SK-N-SH (cell line): Measurements from ENCODE around the gene ATF2. TPM values are rescaled to one million over a fixed set of nuclear protein-coding genes. Genes with fewer than 3 reads are reported as not detected.

ENCODE experiments used
- CTCF ChIA-PET: fragments of 300-600, 350-600 bp; formaldehyde crosslinking; extraction: SDS; loops from one replicate; lab custom pipeline; 2021; lab: Yijun Ruan, JAX
- POLR2A ChIA-PET: fragments of 350-600 bp; sonication (Branson Sonifier 250); formaldehyde crosslinking; extraction: SDS; loops from one replicate; lab custom pipeline; 2020; ENCODE audit warnings: antibody characterized with exemption, inconsistent platforms; lab: Yijun Ruan, JAX
- DNase-seq: peaks from one replicate; pipeline ENCODE4 v3.0.0; 2012
- H2AFZ ChIP-seq: fragments of 200-600 bp; sonication (generic); 2 replicates; pipeline ENCODE4 v1.8.1; 2016; ENCODE audit warnings: antibody characterized with exemption, mild to moderate bottlenecking, low read depth
- H3F3A ChIP-seq: fragments of 200-600 bp; sonication (generic); replicated peaks from 2 replicates; pipeline ENCODE3; 2016; ENCODE audit warnings: antibody characterized with exemption, mild to moderate bottlenecking; ENCODE audit not compliant: insufficient read depth
- H3K27ac ChIP-seq, 2 experiments: fragments of 200-500 bp in 1 of 2; fragments of 200-600 bp in 1 of 2; sonication (Bioruptor generic) in 1 of 2; sonication (generic), shearing (Covaris generic) in 1 of 2; 2 replicates each; pipeline versions ENCODE4 v1.5.1 to v1.6.1; 2014 to 2016; ENCODE audit warnings: low read depth in 2 of 2, inconsistent platforms in 1 of 2, low read length in 1 of 2, mild to moderate bottlenecking in 1 of 2, mixed read lengths in 1 of 2
- H3K27me3 ChIP-seq: fragments of 200-600 bp; sonication (generic), shearing (Covaris generic); 2 replicates; pipeline ENCODE4 v1.6.1; 2016; ENCODE audit warnings: mixed run types; ENCODE audit not compliant: insufficient read depth
- H3K36me3 ChIP-seq, 2 experiments: fragments of 200-500 bp in 1 of 2; fragments of 200-600 bp in 1 of 2; sonication (Bioruptor generic) in 1 of 2; sonication (generic) in 1 of 2; replicated peaks in 1 of 2; 2 replicates each; pipeline versions ENCODE3 to v1.5.1; 2014 to 2016; ENCODE audit warnings: low read length in 1 of 2, mild to moderate bottlenecking in 1 of 2; ENCODE audit not compliant: insufficient read depth in 2 of 2, control insufficient read depth in 1 of 2
- H3K4me1 ChIP-seq, 2 experiments: fragments of 200-500 bp in 1 of 2; fragments of 200-600 bp in 1 of 2; sonication (Bioruptor generic) in 1 of 2; sonication (generic), shearing (Covaris generic) in 1 of 2; 2 replicates each; pipeline versions ENCODE4 v1.5.1 to v1.6.1; 2014 to 2016; ENCODE audit warnings: low read depth in 1 of 2, low read length in 1 of 2, mixed run types in 1 of 2; ENCODE audit not compliant: insufficient read depth in 2 of 2, control insufficient read depth in 1 of 2
- H3K4me2 ChIP-seq: fragments of 200-600 bp; sonication (generic), shearing (Covaris generic); 2 replicates; pipeline ENCODE4 v1.6.1; 2017; ENCODE audit warnings: mixed run types
- H3K4me3 ChIP-seq, 2 experiments: fragments of 200-500 bp in 1 of 2; fragments of 200-600 bp in 1 of 2; sonication (Bioruptor generic) in 1 of 2; sonication (generic), shearing (Covaris generic) in 1 of 2; 2 replicates each; pipeline versions ENCODE4 v1.5.1 to v1.8.1; 2014 to 2016; ENCODE audit warnings: low read depth in 2 of 2, inconsistent platforms in 1 of 2, low read length in 1 of 2, mild to moderate bottlenecking in 1 of 2, mixed read lengths in 1 of 2, moderate library complexity in 1 of 2
- H3K79me2 ChIP-seq: fragments of 200-600 bp; sonication (generic); 2 replicates; pipeline ENCODE4 v1.8.1; 2017; ENCODE audit warnings: mild to moderate bottlenecking; ENCODE audit not compliant: insufficient read depth
- H3K9ac ChIP-seq: fragments of 200-600 bp; sonication (generic); 2 replicates; pipeline ENCODE4 v1.6.1; 2017; ENCODE audit warnings: mixed run types
- H3K9me2 ChIP-seq: fragments of 200-600 bp; sonication (generic); 2 replicates; pipeline ENCODE4 v1.6.1; 2017; ENCODE audit warnings: mixed run types
- H3K9me3 ChIP-seq: fragments of 200-600 bp; sonication (generic); 2 replicates; pipeline ENCODE4 v1.6.1; 2017; ENCODE audit warnings: mixed run types, mild to moderate bottlenecking, moderate library complexity
- H4K20me1 ChIP-seq: fragments of 200-600 bp; sonication (generic); 2 replicates; pipeline ENCODE4 v1.6.1; 2017; ENCODE audit warnings: mild to moderate bottlenecking, mixed run types; ENCODE audit not compliant: insufficient read depth
- ELF1 ChIP-seq: IDR thresholded peaks from 2 replicates; pipeline ENCODE4 v1.4.0; 2012
- FOSL2 ChIP-seq: IDR thresholded peaks from 2 replicates; pipeline ENCODE4 v1.4.0; 2012; ENCODE audit warnings: low read depth, mild to moderate bottlenecking, moderate library complexity, borderline replicate concordance
- GABPA ChIP-seq: IDR thresholded peaks from 2 replicates; pipeline ENCODE4 v1.4.0; 2012; ENCODE audit warnings: low read depth, mild to moderate bottlenecking
- MAX ChIP-seq: IDR thresholded peaks from 2 replicates; pipeline ENCODE4 v1.4.0; 2012; ENCODE audit warnings: low read depth
- MEF2A ChIP-seq: IDR thresholded peaks from 2 replicates; pipeline ENCODE4 v1.4.0; 2012; ENCODE audit warnings: low read depth, borderline replicate concordance
- MXI1 ChIP-seq: IDR thresholded peaks from 2 replicates; pipeline ENCODE4 v1.6.1; 2012; ENCODE audit warnings: mild to moderate bottlenecking, low read depth, low read length, improper control_type of control experiment
- NFIC ChIP-seq: IDR thresholded peaks from 2 replicates; pipeline ENCODE4 v1.4.0; 2012; ENCODE audit warnings: borderline replicate concordance
- NRF1 ChIP-seq: IDR thresholded peaks from 2 replicates; pipeline ENCODE4 v1.6.1; 2012; ENCODE audit warnings: low read depth, mild to moderate bottlenecking, low read length
- PBX3 ChIP-seq: IDR thresholded peaks from 2 replicates; pipeline ENCODE4; 2012
- POLR2AphosphoS5 ChIP-seq: IDR thresholded peaks from 2 replicates; pipeline ENCODE4 v1.6.1; 2012; ENCODE audit warnings: low read depth, low read length
- RAD21 ChIP-seq: IDR thresholded peaks from 2 replicates; pipeline ENCODE4 v1.6.1; 2012; ENCODE audit warnings: mild to moderate bottlenecking, low read length
- RCOR1 ChIP-seq: fragments of 150-350 bp; IDR thresholded peaks from 2 replicates; pipeline ENCODE4 v1.6.1; 2017; ENCODE audit warnings: antibody characterized with exemption, low read length
- REST ChIP-seq: IDR thresholded peaks from 2 replicates; pipeline ENCODE4 v1.6.1; 2012; ENCODE audit warnings: mild to moderate bottlenecking, low read depth, low read length, moderate library complexity
- SIN3A ChIP-seq: IDR thresholded peaks from 2 replicates; pipeline ENCODE4 v1.6.1; 2012; ENCODE audit warnings: low read depth, mild to moderate bottlenecking, low read length, moderate library complexity, borderline replicate concordance
- TAF1 ChIP-seq: IDR thresholded peaks from 2 replicates; pipeline ENCODE4 v1.6.1; 2012; ENCODE audit warnings: low read depth, mild to moderate bottlenecking, low read length, moderate library complexity, borderline replicate concordance
- TEAD4 ChIP-seq: IDR thresholded peaks from 2 replicates; pipeline ENCODE4 v1.4.0; 2012; ENCODE audit warnings: mild to moderate bottlenecking, borderline replicate concordance; ENCODE audit not compliant: insufficient read depth
- USF1 ChIP-seq: IDR thresholded peaks from 2 replicates; pipeline ENCODE4 v1.4.0; 2012; ENCODE audit warnings: low read depth, borderline replicate concordance
- ZBTB33 ChIP-seq: IDR thresholded peaks from 2 replicates; pipeline ENCODE4 v1.4.0; 2012; ENCODE audit warnings: low read depth, borderline replicate concordance
- WGBS: methylation state at CpG from one replicate; pipeline ENCODE4 v1.1.6; 2017; ENCODE audit warnings: low lambda C conversion rate; 5-methylcytosine and 5-hydroxymethylcytosine counted together
- polyA plus RNA-seq, 3 experiments: library from polyadenylated mRNA; depleted of rRNA; stranded (reverse); fragments of >200 nt; gene quantifications; 2 replicates each; pipeline ENCODE4 v1.2.3, GENCODE V29; 2012

Gene ATF2
- polyA plus RNA-seq, 1 of the 3 experiments (the other 2 are of a cell fraction), result 19.0 TPM

GRCh38 chr2:175152242-175152641, 15.8 kb downstream of the ATF2 start:
- H3K4me3 ChIP-seq, result no peak overlapping the region
- CTCF ChIA-PET, result no interaction called here
- peaks cover 88% of the 10 kb centered on the region for H4K20me1 ChIP-seq
- peaks cover 21% of the 10 kb centered on the region for H3F3A ChIP-seq
- no peak overlapping the region for H2AFZ ChIP-seq
- peaks cover 2 to 12% of the 10 kb centered on the region in 2 experiments; a peak in 3 of 4 replicates for H3K4me1 ChIP-seq
- no peak overlapping the region for H3K4me2 ChIP-seq
- H3K9ac ChIP-seq, result no peak overlapping the region
- peaks cover 21 to 34% of the 10 kb centered on the region in 2 experiments for H3K36me3 ChIP-seq
- peaks cover 100% of the 10 kb centered on the region for H3K79me2 ChIP-seq
- no peaks in the 10 kb centered on the region for H3K9me3 ChIP-seq
- POLR2A ChIA-PET, result no interaction called here
- DNase-seq, result no peak
- TF ChIP-seq RCOR1 (no peak), NRF1 (no peak), PBX3 (no peak), TAF1 (no peak), MXI1 (no peak), GABPA (no peak), TEAD4 (no peak), MEF2A (no peak), USF1 (no peak), REST (no peak), MAX (no peak), POLR2AphosphoS5 (no peak), ELF1 (no peak), SIN3A (no peak), RAD21 (no peak), NFIC (no peak), ZBTB33 (no peak), FOSL2 (no peak)
- H3K9me2 ChIP-seq, result no peaks in the 10 kb centered on the region
- no peaks in the 10 kb centered on the region for H3K27me3 ChIP-seq
- H3K27ac ChIP-seq, result 0 out of 4 replicates have a peak overlapping the region, but pooled peaks of 1 of the 2 experiments have one; percentile 4
- 94% methylated on average over 2 of the region's 2 CpGs for WGBS
